SKM-1 treated with dmso at 0.1 percent for 144 hours (cell line): ENCODE data around the gene C1QTNF12.
"Not testable (repeated sequence)": the region's sequence is repeated elsewhere in the genome, so short reads cannot be mapped to it uniquely, and the experiment has no call there.

Source experiments
- DNase-seq: peaks from one replicate; lab custom pipeline; 2025; ENCODE audit not compliant: unreplicated experiment; lab: John Stamatoyannopoulos, UW

C1QTNF12 gene

DNA sequence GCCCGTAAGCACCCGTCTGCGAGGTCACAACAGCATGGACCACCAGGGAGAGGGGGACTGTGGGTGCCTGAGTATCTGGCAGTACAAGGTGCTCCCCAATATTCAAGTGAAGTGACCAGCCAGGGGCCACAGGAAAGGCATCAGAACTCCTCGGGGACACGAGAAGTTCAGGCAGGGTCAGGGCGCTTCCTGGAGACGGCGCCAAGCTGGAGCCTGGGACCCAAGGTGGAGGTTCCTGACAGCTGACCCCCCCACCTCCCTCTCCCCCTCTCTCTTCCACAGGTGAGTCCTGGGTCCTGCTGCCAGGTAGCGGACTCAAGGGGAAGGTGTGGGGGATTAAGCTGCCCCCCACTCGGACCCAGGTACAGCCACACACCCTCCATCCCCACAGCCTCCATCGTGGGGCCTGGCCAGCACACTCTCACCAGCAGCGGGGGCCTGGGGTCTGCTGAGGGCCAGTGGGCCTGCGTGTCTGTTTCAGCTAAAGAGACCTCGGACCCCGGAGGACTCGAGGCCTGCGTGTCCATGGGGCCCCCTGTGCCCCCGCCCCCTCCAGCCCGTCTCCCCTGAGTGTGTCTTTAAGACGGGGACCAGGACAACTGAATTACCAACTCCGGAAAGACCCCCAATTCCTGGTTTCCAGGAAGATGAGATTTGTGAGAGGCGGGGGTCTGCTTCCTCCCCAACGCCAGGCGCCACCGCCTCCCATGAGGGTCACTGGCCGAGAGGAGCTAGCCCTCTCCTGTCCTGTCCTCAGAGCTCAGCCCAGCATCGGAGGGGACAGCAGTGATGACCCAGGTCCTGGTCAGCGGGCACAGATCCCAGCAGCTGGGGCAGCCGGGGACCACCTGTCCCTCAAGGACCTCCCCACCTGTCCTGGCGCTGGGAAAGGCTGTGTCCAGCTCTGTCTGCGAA lies 46.3 kb downstream of the C1QTNF12 start:
- no peak for DNase-seq

DNA sequence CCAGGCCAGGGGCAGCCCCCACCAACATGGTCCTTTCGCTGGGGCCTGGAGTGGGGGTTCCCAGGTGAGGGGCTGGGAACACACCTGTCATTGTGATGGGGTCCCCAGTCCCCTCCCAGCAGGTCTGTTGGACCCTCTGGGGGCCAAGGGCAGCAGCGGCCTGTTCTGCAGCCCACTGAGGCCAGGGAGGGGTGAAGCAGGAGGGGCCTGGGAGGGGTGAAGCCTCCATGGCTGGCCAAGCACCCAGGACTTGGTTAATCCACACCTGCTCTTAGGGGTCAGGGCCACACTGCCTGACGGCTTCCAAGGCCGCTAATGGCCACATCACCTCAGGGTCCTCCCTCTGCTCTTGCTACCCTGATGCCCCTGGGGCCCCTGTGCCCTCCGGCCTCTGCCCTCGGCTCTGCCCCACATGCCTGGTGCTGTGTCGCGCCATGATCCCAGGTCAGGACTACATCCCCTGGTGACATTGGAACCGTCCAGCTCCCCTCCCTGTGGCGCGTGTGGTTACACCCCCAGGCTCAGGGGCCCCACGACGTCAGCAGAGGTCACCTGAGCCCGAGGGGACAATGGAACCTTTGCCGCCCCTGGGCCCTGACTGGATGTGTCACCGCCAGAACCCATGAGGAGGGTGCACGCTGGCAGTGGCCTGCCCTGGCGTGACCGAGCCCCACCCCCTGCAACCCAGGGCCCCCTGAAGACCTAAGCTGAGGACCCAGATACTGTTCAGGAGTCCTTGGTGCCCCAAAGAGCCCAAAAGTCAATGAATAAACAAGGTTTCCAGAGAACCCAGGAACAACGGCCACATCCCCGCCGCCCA lies 47.2 kb downstream of the C1QTNF12 start:
- no peak for DNase-seq

DNA sequence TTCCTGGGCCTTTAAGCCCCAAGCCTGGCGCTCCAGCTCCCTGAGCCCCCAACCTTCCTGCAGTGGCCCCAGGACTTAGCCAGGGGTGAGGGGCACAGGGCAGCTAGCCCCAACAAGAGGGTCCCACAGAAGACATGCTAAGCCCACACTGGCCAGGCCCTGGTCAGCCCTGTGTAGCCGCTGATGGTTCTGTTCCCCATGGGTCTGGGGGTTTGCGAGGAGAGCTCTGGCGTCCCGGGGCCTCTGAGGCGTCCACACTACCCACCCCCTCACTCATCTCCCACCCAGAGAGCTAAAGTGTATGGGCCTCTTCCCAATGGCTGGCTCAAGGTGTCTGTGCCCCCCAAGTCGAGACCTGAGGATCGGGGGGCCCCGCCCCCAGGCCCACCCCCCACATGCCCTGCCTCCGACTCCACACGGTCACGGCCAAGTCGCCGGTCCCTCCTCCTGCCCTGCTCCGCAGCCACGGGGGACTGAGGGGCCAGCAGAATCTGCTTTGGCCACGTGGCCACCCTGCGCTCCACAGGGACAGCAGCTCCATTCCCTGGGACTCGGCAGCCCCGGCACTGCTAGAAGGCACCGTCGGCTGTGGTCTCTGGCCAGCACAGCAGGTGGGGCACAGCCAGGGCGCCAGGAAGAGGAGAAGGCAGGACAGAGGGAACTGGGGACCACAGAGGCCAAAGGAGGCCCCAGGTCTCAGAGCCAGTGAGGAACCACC lies 47.9 kb downstream of the C1QTNF12 start:
- no peak for DNase-seq

DNA sequence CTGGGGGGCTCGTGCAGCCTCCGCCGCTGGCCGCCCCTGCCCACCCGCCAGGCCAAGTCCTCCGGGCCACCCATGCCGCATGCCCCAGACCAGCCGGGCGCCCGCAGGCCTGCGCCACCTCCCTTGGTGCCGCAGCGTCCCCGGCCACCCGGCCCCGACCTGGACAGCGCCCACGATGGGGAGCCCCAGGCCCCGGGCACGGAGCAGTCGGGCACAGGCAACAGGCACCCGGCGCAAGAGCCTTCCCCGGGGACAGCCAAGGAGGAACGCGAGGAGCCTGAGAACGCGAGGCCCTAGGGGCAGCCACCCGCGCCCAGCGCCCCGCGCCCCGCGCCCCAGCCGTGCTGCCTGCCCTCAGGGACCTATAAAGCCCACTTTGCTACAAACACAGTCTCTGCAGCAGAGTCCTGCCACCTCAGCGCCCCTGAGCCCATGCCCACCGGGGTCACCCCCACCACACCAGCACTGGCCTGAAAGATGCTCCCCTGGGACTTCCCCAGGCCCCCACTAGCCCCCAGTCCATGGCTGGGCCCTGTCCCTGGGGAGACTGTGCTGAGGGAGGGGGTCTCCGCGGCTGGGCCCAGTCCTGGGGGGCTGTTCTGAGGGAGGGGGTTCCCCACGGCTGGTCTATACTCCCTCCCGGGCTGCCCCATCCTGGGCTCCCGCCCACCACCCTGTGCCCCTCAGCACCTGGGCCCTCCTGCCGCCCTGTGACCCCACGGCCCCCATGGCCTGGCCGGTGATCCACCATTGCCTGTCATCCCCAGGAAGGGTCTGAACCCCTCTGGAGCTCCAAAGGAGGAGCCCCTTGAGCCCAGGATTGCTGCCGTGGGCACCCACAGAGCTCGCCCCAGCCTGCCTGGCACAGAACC lies 48.7 kb downstream of the C1QTNF12 start:
- no peak for DNase-seq

DNA sequence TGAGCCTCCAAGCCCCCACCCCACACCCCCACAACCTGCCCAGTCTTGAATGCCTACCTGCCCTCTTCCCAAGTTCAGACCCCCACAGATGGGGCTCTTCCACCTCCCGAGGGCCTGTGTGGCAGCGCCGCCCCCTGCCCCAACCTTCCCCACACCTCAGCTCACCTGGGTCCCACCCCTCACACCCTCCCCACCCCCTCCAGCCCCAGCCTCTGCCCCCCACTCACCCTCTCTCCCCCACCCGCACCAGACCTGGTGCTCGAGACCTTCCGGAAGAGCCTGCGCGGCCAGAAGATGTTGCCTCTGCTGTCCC lies 49.4 kb downstream of the C1QTNF12 start:
- no peak for DNase-seq

DNA sequence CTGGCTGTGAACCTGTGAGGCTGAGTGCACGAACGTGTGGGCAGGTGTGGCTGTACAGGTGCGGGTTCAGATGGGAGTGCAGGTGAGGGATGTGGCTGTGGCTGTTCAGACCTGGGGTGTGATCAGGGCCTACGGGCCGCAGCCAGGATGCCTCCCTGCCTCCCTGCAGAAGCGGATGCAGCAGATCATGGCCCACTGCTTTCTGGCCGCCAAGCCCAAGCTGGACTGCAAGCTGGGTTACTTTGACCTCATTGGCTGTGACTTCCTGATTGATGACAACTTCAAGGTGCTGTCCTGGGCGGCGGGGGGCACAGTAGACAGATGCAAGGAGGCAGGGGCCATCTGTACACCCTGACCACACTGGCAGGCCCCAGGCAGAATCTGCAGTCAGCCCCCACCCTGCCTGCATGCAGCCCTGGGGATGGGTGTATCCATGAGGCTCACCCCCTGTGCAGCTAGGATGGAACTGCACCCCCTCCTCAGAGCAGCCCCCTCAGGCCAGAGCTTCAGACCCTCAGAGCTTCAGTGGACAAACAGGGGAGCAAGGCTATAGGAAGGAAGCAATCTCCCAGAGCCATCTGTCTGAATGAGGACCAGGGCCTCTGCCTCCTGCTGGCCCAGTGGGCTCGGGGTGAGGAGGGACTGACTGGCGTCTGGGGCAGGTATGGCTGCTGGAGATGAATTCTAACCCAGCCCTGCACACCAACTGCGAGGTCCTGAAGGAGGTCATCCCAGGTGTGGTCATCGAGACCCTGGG lies 49.9 kb downstream of the C1QTNF12 start:
- no peak for DNase-seq

DNA sequence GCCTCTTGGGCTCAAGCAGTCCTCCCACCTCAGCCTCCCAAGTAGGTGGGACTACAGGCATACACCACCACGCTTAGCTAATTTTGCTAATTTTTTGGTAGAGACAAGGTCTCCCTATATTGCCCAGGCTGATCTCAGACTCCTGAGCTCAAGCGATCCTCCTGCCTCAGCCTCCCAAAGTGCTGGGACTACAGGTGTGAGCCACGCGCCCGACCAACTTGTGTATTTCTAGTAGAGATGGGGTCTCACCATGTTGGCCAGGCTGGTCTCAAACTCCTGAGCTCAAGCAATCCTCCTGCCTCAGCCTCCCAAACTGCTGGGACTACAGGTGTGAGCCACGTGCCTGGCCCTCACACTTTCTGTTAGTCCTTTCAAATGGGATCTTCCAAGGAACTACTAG lies 50.8 kb downstream of the C1QTNF12 start:
- not testable (repeated sequence) for DNase-seq

DNA sequence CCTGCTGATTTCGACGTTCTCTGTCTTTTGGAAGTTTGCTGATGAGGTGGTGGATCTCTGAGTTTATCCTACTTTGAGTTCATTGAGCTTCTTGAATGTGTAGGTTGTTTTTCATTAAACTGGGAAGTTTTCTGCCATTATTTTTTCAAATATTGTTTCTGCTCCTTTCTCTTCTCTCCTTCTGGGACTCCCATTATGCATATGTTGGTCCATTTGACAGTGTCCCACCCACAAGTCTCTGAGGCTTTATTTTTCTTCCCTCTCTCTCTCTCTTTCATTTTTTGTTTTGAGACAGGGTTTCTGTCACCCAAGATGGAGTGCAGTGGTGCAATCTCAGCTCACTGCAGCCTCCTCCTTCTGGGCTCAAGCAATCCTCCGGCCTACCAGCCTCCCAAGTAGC lies 51.8 kb downstream of the C1QTNF12 start:
- no peak for DNase-seq
